Cerebellar nuclear complex (tissue), 1 donor: ENCODE measurements around the gene DNER.
"Not testable (repeated sequence)": the region's sequence is repeated elsewhere in the genome, so short reads cannot be mapped to it uniquely, and the experiment has no call there.

ENCODE experiments used
- DNase-seq, 2 experiments: peaks; one replicate each; lab custom pipeline; 2025; lab: John Stamatoyannopoulos, UW

The DNER gene

GRCh38 chr2:229405796-229406195 is 308.6 kb downstream of the DNER start:
- no peak for DNase-seq

GRCh38 chr2:229403296-229403695 is 311.1 kb downstream of the DNER start:
- no peak for DNase-seq

GRCh38 chr2:229401171-229401865 is 313.0 kb downstream of the DNER start:
- DNase-seq: no peak

GRCh38 chr2:229393926-229394325 is 320.4 kb downstream of the DNER start:
- no peak for DNase-seq

- no peak for DNase-seq
Observed at GRCh38 chr2:229392196-229392595, 322.2 kb downstream of the DNER start.

GRCh38 chr2:229388731-229389130 is 325.6 kb downstream of the DNER start:
- no peak for DNase-seq

GRCh38 chr2:229387866-229388265 is 326.5 kb downstream of the DNER start:
- no peak for DNase-seq

GRCh38 chr2:229380101-229380625 is 334.2 kb downstream of the DNER start:
- no peak for DNase-seq

- DNase-seq: no peak
Observed at GRCh38 chr2:229378386-229378785, 336.0 kb downstream of the DNER start.

- DNase-seq: no peak
Observed at GRCh38 chr2:229376866-229377265, 337.5 kb downstream of the DNER start.

- no peak for DNase-seq
Observed at GRCh38 chr2:229375251-229375650, 339.1 kb downstream of the DNER start.

GRCh38 chr2:229373311-229373710 is 341.0 kb downstream of the DNER start:
- DNase-seq: not testable (repeated sequence)

GRCh38 chr2:229372207-229372606 is 342.1 kb downstream of the DNER start:
- DNase-seq: no peak

GRCh38 chr2:229371086-229371485 is 343.3 kb downstream of the DNER start:
- DNase-seq: no peak

GRCh38 chr2:229370509-229370908 is 343.8 kb downstream of the DNER start:
- no peak for DNase-seq

- DNase-seq: no peak
Observed at GRCh38 chr2:229363185-229363814, 351.1 kb downstream of the DNER start.

GRCh38 chr2:229350883-229351282 is 363.5 kb downstream of the DNER start:
- no peak for DNase-seq

- DNase-seq: no peak
Observed at GRCh38 chr2:229350117-229350805, 364.1 kb downstream of the DNER start.

- DNase-seq: no peak
Observed at GRCh38 chr2:229348128-229348527, 366.2 kb downstream of the DNER start.

GRCh38 chr2:229346816-229347540 is 367.4 kb downstream of the DNER start:
- no peak for DNase-seq

GRCh38 chr2:229344955-229345354 is 369.4 kb downstream of the DNER start:
- DNase-seq: no peak

GRCh38 chr2:229344151-229344551 is 370.2 kb downstream of the DNER start:
- no peak for DNase-seq
